Measurements from ENCODE around the gene UAP1L1.

Gene UAP1L1

GRCh38 chr9:137083394-137084004, 6.2 kb downstream of the UAP1L1 start:
- intact Hi-C loops (cut with DNase I) = no loop called here
- peak; percentile 59 to 95 (median 80) for DNase-seq

- intact Hi-C loops (cut with DNase I) = no loop called here
- no peak for DNase-seq
These were observed 7.2 kb downstream of the UAP1L1 start for GRCh38 chr9:137084526-137084925.

GRCh38 chr9:137085920-137086530, 8.7 kb downstream of the UAP1L1 start:
- intact Hi-C loops (cut with DNase I) = no loop called here
- peak in 1 of 42 donors; percentile 58 for DNase-seq

GRCh38 chr9:137086531-137087408, 9.5 kb downstream of the UAP1L1 start, which contains the start of gene MAN1B1:
TSS of gene MAN1B1 (plus strand) at chr9:137086985. CDS start at chr9:137087000, 15 bp downstream.
- peak; percentile 93 to 99 (median 97) for DNase-seq

GRCh38 chr9:137087409-137087925, 10.2 kb downstream of the UAP1L1 start:
- intact Hi-C loops (cut with DNase I) = no loop called here
- peak in 1 of 42 donors; percentile 37 for DNase-seq

More at GRCh38 chr9:137086531-137087408, 9.5 kb downstream of the UAP1L1 start, which contains the start of gene MAN1B1:
- intact Hi-C loops (cut with DNase I) = no loop called here

- DNase-seq = no peak
- intact Hi-C loops (cut with DNase I) = no loop called here
These were observed 10.8 kb downstream of the UAP1L1 start for GRCh38 chr9:137088121-137088520.

- intact Hi-C loops (cut with DNase I) = no loop called here
- peak in 1 of 42 donors; percentile 19 for DNase-seq
These were observed 12.1 kb downstream of the UAP1L1 start for GRCh38 chr9:137089232-137089947.

- intact Hi-C loops (cut with DNase I) = no loop called here
- peak in 17 of 42 donors; percentile 31 to 72 (median 52) for DNase-seq
These were observed 18.6 kb downstream of the UAP1L1 start for GRCh38 chr9:137095664-137096517.

GRCh38 chr9:137096785-137097546, 19.6 kb downstream of the UAP1L1 start:
- no peak for DNase-seq
- intact Hi-C loops (cut with DNase I) = no loop called here

GRCh38 chr9:137097761-137098462, 20.6 kb downstream of the UAP1L1 start:
- DNase-seq = no peak
- intact Hi-C loops (cut with DNase I) = no loop called here

- intact Hi-C loops (cut with DNase I) = no loop called here
- no peak for DNase-seq
These were observed 21.9 kb downstream of the UAP1L1 start for GRCh38 chr9:137099231-137099630.

- intact Hi-C loops (cut with DNase I) = no loop called here
- DNase-seq = no peak
These were observed 26.1 kb downstream of the UAP1L1 start for GRCh38 chr9:137103206-137103999.

- DNase-seq = no peak
- intact Hi-C loops (cut with DNase I) = no loop called here
These were observed 28.7 kb downstream of the UAP1L1 start for GRCh38 chr9:137105814-137106661.

GRCh38 chr9:137106662-137107250, 29.4 kb downstream of the UAP1L1 start:
- intact Hi-C loops (cut with DNase I) = no loop called here
- DNase-seq = no peak

Data from head of caudate nucleus (tissue), 42 donors.